NCI-H1105 (cell line): ENCODE results near the gene PIK3R5.

Source experiments
- DNase-seq: peaks from one replicate; lab custom pipeline; 2025; lab: John Stamatoyannopoulos, UW

Gene PIK3R5

GRCh38 chr17:8875436-8875835, 90.1 kb downstream of the PIK3R5 start:
- DNase-seq = no peak

- DNase-seq = no peak
Observed at GRCh38 chr17:8873801-8874715, 91.4 kb downstream of the PIK3R5 start.

GRCh38 chr17:8872705-8873435, 92.6 kb downstream of the PIK3R5 start:
- no peak for DNase-seq

GRCh38 chr17:8872036-8872704, 93.3 kb downstream of the PIK3R5 start:
- no peak for DNase-seq

- no peak for DNase-seq
Observed at GRCh38 chr17:8871081-8871581, 94.4 kb downstream of the PIK3R5 start.

GRCh38 chr17:8870406-8871040, 95.0 kb downstream of the PIK3R5 start:
- DNase-seq = no peak

GRCh38 chr17:8869114-8869815, 96.2 kb downstream of the PIK3R5 start:
- no peak for DNase-seq

GRCh38 chr17:8868529-8868951, 97.0 kb downstream of the PIK3R5 start:
- no peak for DNase-seq

GRCh38 chr17:8868092-8868491, 97.4 kb downstream of the PIK3R5 start:
- DNase-seq = no peak

- no peak for DNase-seq
Observed at GRCh38 chr17:8867361-8867981, 98.0 kb downstream of the PIK3R5 start, which contains the start of gene PIK3R6. Gene PIK3R6, minus strand, starts transcription at chr17:8867674. Its CDS starts 17,880 bp downstream, at chr17:8849794.

- DNase-seq = no peak
Observed at GRCh38 chr17:8865811-8866210, 99.7 kb downstream of the PIK3R5 start.

GRCh38 chr17:8865385-8865784, 100.1 kb downstream of the PIK3R5 start:
- no peak for DNase-seq

GRCh38 chr17:8862213-8863056, 103.1 kb downstream of the PIK3R5 start:
- DNase-seq = no peak

GRCh38 chr17:8861495-8862181, 103.9 kb downstream of the PIK3R5 start:
- no peak for DNase-seq

GRCh38 chr17:8859804-8860430, 105.6 kb downstream of the PIK3R5 start:
- no peak for DNase-seq

GRCh38 chr17:8859027-8859803, 106.3 kb downstream of the PIK3R5 start:
- DNase-seq = no peak

GRCh38 chr17:8857919-8858318, 107.6 kb downstream of the PIK3R5 start:
- no peak for DNase-seq
